ENCODE results near the gene FUS. TPM values are rescaled to one million over a fixed set of nuclear protein-coding genes. Genes with fewer than 3 reads are reported as not detected.
"Not testable (repeated sequence)": the region's sequence is repeated elsewhere in the genome, so short reads cannot be mapped to it uniquely, and the experiment has no call there.

FUS gene
- total RNA-seq, 4 donors from 2014 or later = 91.8 to 125 (median 109) TPM

DNA sequence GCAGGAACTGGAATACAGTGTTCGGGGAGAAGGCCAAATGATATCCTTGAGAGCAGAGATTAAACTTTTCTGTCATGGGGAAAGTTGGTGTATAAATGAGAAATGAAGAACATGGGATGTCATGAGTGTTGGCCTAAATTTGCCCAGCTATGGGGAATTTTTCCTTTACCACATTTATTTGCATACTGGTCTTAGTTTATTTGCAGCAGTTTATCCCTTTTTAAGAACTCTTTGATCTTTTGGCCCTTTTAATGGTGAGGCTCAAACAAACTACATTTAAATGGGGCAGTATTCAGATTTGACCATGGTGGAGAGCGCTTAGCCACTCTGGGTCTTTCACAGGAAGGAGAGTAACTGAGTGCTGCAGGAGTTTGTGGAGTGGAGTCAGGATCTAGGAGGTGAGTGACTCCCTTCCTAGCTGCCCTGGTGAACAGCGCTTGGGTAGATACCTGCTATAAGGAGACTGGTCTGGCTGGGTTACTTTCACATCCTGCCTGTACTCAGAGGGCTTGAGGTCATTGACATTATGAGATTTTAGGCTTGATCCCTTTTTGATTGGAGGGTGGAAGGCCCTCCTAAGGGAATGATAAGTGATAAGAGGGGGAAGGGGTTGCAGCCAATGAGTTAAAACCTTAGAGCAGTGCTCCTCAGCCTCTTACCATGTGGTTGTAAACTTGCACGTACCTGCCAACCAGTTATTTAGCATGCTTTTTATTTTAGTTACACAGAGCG lies 11.9 kb downstream of the FUS start:
- no peak overlapping the region for H3K27ac ChIP-seq
- peaks cover 0 to 10% (median 0%) of the 10 kb centered on the region in 4 donors for H3K4me1 ChIP-seq
- H3K27me3 ChIP-seq = no peaks in the 10 kb centered on the region
- no peak overlapping the region for H3K4me3 ChIP-seq
- no peak for DNase-seq (ENCODE audit: low spot score in 2 of 2)
- no peak for TF ChIP-seq POLR2A (IDR thresholded peaks at IDR 0.05)
- no peak for TF ChIP-seq EP300 (IDR thresholded peaks at IDR 0.05)
- TF ChIP-seq, protein P1, sequence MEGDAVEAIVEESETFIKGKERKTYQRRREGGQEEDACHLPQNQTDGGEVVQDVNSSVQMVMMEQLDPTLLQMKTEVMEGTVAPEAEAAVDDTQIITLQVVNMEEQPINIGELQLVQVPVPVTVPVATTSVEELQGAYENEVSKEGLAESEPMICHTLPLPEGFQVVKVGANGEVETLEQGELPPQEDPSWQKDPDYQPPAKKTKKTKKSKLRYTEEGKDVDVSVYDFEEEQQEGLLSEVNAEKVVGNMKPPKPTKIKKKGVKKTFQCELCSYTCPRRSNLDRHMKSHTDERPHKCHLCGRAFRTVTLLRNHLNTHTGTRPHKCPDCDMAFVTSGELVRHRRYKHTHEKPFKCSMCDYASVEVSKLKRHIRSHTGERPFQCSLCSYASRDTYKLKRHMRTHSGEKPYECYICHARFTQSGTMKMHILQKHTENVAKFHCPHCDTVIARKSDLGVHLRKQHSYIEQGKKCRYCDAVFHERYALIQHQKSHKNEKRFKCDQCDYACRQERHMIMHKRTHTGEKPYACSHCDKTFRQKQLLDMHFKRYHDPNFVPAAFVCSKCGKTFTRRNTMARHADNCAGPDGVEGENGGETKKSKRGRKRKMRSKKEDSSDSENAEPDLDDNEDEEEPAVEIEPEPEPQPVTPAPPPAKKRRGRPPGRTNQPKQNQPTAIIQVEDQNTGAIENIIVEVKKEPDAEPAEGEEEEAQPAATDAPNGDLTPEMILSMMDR (IDR thresholded peaks at IDR 0.05) = no peak
- WGBS, 2 donors = 83 to 84% methylated on average over 5 of the region's 5 CpGs
- peaks cover 7 to 100% (median 37%) of the 10 kb centered on the region in 3 donors for H3K36me3 ChIP-seq
- H3K9me3 ChIP-seq = no peaks in the 10 kb centered on the region

DNA sequence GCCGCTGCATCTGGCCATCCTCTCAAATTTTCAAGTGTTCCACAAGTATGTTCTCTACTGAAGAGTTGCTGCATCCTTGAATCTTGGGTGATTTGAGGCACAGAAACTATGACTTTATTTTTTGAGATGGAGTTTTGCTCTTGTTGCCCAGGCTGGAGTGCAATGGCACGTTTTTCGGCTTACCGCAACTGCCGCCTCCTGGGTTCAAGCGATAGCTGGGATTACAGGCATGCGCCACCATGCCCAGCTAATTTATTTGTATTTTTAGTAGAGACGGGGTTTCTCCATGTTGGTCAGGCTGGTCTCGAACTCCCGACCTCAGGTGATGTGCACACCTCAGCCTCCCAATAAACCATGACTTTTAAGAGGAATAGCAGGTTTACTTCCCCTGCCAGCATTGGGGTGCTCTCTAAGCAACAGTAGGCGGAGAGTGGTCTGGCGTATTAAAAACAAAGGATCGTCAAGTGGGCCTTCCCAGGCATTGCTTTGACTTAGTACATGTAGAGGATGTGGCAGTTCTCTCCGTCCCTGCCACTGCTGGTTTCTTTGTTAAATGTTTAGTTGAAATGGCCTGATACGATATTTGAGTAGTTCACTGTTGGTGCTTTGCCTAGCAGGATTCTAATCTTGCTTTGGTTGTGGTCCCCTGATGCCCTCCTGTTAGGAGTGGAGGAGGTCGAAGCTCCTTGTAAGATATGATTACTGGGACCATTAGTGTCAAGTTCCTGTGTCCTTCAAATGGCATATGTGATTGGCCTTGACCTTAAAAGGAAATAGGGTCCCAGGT lies 13.1 kb downstream of the FUS start:
- peaks cover 7 to 100% (median 33%) of the 10 kb centered on the region in 3 donors for H3K36me3 ChIP-seq
- TF ChIP-seq EP300 (IDR thresholded peaks at IDR 0.05) (no peak), POLR2A (IDR thresholded peaks at IDR 0.05) (no peak)
- TF ChIP-seq, protein P1 (IDR thresholded peaks at IDR 0.05) = no peak
- no peak overlapping the region for H3K4me3 ChIP-seq
- DNase-seq (ENCODE audit: low spot score in 2 of 2) = no peak
- no peaks in the 10 kb centered on the region for H3K27me3 ChIP-seq
- H3K4me1 ChIP-seq = no peaks in the 10 kb centered on the region
- no peaks in the 10 kb centered on the region for H3K9me3 ChIP-seq
- 84 to 88% methylated on average over 16 of the region's 16 CpGs for WGBS, 2 donors
- H3K27ac ChIP-seq = no peak overlapping the region

DNA sequence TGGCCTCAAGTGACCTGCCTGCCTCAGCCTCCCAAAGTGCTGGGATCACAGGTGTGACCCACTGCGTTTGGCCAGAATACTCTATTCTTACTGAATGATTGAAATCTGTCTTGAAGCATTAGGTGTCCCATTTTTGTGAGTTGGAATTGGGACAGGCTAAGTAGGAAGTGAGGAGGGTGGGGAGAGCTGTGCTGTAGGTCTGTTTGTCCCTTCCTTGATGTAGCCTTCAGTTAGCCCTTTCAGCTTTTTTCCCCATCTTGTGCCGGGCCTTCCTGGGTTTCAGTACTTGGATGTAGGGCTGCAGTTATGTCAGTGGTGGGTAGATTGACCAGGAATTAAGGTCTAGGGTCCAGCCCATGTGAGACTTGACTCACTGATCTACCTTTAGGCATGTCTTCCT lies 13.9 kb downstream of the FUS start:
- H3K9me3 ChIP-seq = no peaks in the 10 kb centered on the region
- TF ChIP-seq, protein P1 (IDR thresholded peaks at IDR 0.05) = no peak
- TF ChIP-seq POLR2A (IDR thresholded peaks at IDR 0.05) (no peak), EP300 (IDR thresholded peaks at IDR 0.05) (no peak)
- H3K36me3 ChIP-seq = peaks cover 7 to 99% (median 33%) of the 10 kb centered on the region in 3 donors
- no peaks in the 10 kb centered on the region for H3K27me3 ChIP-seq
- WGBS, 2 donors = 84 to 85% methylated on average over 2 of the region's 2 CpGs
- DNase-seq (ENCODE audit: low spot score in 2 of 2) = no peak
- H3K4me3 ChIP-seq = no peak overlapping the region
- no peak overlapping the region for H3K27ac ChIP-seq
- H3K4me1 ChIP-seq = no peaks in the 10 kb centered on the region

DNA sequence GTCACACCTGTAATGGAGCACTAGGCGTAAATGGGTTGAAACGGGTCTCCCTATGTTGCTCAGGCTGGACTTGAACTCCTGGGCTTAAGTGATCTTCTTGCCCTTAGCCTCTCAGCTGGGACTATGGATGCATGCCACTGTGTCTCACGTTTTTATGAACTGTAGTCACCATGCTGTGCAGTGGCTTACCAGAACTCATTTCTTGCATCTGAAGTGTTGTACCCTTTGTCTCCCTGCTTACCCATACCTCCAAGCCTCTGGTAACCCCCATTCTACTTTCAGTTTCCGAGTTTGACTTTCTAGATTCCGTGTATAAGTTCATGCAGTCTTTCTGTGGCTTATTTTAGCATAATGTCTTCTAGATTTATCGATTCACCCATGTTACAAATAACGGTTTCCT lies 15.0 kb downstream of the FUS start:
- no peak overlapping the region for H3K4me3 ChIP-seq
- WGBS, 2 donors = 80 to 82% methylated on average over 7 of the region's 7 CpGs
- H3K36me3 ChIP-seq = peaks cover 7 to 99% (median 26%) of the 10 kb centered on the region in 3 donors
- DNase-seq (ENCODE audit: low spot score in 2 of 2) = no peak
- no peak overlapping the region for H3K27ac ChIP-seq
- H3K27me3 ChIP-seq = no peaks in the 10 kb centered on the region
- TF ChIP-seq, protein P1 (IDR thresholded peaks at IDR 0.05) = no peak
- no peak for TF ChIP-seq EP300 (IDR thresholded peaks at IDR 0.05)
- H3K9me3 ChIP-seq = no peaks in the 10 kb centered on the region
- peaks cover 0 to 1% (median 0%) of the 10 kb centered on the region in 4 donors for H3K4me1 ChIP-seq

DNA sequence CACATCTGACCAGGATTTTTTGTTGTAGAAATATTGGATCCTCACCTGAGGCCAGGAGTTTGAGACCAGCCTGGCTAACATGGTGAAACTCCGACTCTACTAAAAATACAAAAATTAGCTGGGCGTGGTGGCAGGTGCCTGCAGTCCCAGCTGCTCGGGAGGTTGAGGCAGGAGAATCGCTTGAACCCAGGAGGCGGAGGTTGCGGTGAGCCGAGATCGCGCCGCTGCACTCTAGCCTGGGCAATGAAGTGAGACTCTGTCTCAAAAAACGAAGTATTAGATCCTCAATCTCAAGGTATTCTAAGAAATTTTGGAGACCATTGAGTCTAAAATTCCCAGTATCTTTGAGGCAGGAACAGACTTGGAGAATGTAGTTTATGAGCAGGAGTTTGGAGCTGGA lies 15.9 kb downstream of the FUS start:
- WGBS, 2 donors = 95 to 97% methylated on average over 11 of the region's 11 CpGs

More for the DNA sequence above, 15.9 kb downstream of the FUS start:
- H3K27me3 ChIP-seq; H3K9me3 ChIP-seq; H3K4me3 ChIP-seq; H3K27ac ChIP-seq; DNase-seq (ENCODE audit: low spot score in 2 of 2): not testable (repeated sequence)
- H3K4me1 ChIP-seq = peaks cover 0 to 11% (median 3%) of the 10 kb centered on the region in 4 donors
- H3K36me3 ChIP-seq = peaks cover 4 to 92% (median 16%) of the 10 kb centered on the region in 3 donors

Measured in tibial nerve (tissue), 4 donors.